Osteocyte (in vitro differentiated cells): ENCODE data around the gene ADAMTSL3. TPM values are rescaled to one million over a fixed set of nuclear protein-coding genes. Genes with fewer than 3 reads are reported as not detected.

Experiments used
- DNase-seq: peaks from one replicate; pipeline ENCODE4 v3.0.0; 2021; ENCODE audit warnings: mixed read lengths; ENCODE audit not compliant: unreplicated experiment; ENCODE audit errors: extremely low spot score
- H3K27ac Mint-ChIP-seq: one replicate; pipeline ENCODE4 v1.8.0; 2021; ENCODE audit warnings: mild to moderate bottlenecking, mixed read lengths; ENCODE audit not compliant: unreplicated experiment
- H3K27me3 Mint-ChIP-seq: one replicate; pipeline ENCODE4 v1.8.0; 2021; ENCODE audit warnings: mixed read lengths; ENCODE audit not compliant: unreplicated experiment
- H3K36me3 Mint-ChIP-seq: one replicate; pipeline ENCODE4 v1.8.0; 2021; ENCODE audit warnings: mixed read lengths; ENCODE audit not compliant: unreplicated experiment
- H3K4me1 Mint-ChIP-seq: one replicate; pipeline ENCODE4 v1.8.0; 2021; ENCODE audit warnings: mixed read lengths; ENCODE audit not compliant: unreplicated experiment
- H3K4me3 Mint-ChIP-seq: one replicate; pipeline ENCODE4 v1.8.0; 2021; ENCODE audit warnings: mild to moderate bottlenecking, moderate library complexity, mixed read lengths; ENCODE audit not compliant: unreplicated experiment
- H3K9me3 Mint-ChIP-seq: one replicate; pipeline ENCODE4 v1.8.0; 2021; ENCODE audit warnings: mixed read lengths; ENCODE audit not compliant: unreplicated experiment
- CTCF ChIP-seq: fragments of 200-600 bp; sonication (generic); IDR thresholded peaks from 2 replicates; pipeline ENCODE4 v1.5.0; 2021; ENCODE audit warnings: antibody characterized with exemption, mild to moderate bottlenecking, moderate library complexity
- total RNA-seq: library from RNA; stranded (reverse); gene quantifications from 2 replicates; pipeline ENCODE4 v1.2.1, GENCODE V29; 2021

Gene ADAMTSL3
- total RNA-seq, 1 donor from 2014 or later, result not detected

DNA sequence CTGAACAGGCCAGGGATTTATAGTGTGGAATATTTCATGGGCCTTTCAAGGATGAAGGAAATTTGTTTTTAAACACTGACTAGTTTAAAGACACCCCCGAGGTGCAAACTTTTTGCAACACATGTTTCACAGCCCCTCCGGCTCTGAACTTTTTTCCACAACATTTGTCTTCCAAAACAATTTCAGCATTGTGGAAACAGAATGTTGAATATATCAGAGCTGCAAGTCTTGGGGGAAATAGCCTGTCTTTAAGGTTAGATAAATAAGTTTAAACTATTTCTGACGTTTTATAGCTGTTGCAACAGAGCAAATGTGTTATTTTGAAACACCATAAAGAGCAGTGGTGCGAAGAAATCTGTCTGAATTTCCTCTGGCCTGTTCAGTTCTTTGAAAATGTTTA, 352.5 kb downstream of the ADAMTSL3 start:
- Mint-ChIP-seq H3K4me3 (no peak overlapping the region), H3K27me3 (no peaks in the 10 kb centered on the region), H3K9me3 (no peaks in the 10 kb centered on the region), H3K4me1 (no peaks in the 10 kb centered on the region), H3K27ac (no peak overlapping the region), H3K36me3 (no peaks in the 10 kb centered on the region)
- DNase-seq, result no peak
- no peak for TF ChIP-seq CTCF

DNA sequence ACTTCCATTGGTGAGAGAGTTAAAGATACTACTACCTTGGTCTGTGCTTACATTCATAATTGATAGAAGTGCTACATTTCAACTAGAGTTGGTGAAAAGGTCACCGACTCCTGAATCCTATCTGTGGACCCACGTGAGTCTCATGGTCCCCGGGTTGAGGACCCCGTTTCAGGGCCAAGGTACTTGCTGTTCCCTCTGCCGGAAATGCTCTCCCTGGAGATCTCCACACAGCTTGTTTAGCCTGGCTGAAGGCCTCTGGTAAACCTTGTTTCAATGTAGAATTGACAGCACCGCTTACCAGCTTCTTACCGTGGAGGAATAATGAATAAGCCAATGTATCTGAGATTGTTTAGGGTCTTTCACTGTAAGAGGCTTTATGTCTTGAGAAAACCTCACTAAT, 355.7 kb downstream of the ADAMTSL3 start:
- Mint-ChIP-seq H3K36me3 (no peaks in the 10 kb centered on the region), H3K27ac (no peak overlapping the region), H3K4me3 (no peak overlapping the region), H3K9me3 (peaks cover 5% of the 10 kb centered on the region), H3K27me3 (no peaks in the 10 kb centered on the region), H3K4me1 (no peaks in the 10 kb centered on the region)
- DNase-seq, result no peak
- TF ChIP-seq CTCF, result no peak

DNA sequence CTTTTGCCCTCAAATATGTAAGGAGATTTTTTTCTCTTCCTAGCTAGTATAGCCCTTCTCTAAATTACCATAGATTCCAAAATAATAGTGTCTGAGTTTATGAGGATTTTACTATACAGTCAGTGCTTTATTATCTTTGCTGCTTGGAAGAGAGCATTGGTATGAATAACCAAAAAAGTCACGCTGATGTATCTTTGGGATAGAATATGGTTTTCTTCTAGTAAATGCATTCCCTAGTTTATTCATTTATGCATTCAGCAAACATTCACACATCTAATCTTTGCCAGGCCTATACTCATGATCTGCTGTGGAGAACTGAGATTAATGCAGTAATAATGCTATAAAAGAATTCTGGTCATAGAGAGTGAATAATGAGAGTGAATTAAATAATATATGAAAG, 356.3 kb downstream of the ADAMTSL3 start:
- H3K36me3 Mint-ChIP-seq, result no peaks in the 10 kb centered on the region
- no peak overlapping the region for H3K27ac Mint-ChIP-seq
- H3K4me1 Mint-ChIP-seq, result no peaks in the 10 kb centered on the region
- no peak for TF ChIP-seq CTCF
- DNase-seq, result no peak
- H3K4me3 Mint-ChIP-seq, result no peak overlapping the region
- H3K27me3 Mint-ChIP-seq, result no peaks in the 10 kb centered on the region
- peaks cover 5% of the 10 kb centered on the region for H3K9me3 Mint-ChIP-seq

DNA sequence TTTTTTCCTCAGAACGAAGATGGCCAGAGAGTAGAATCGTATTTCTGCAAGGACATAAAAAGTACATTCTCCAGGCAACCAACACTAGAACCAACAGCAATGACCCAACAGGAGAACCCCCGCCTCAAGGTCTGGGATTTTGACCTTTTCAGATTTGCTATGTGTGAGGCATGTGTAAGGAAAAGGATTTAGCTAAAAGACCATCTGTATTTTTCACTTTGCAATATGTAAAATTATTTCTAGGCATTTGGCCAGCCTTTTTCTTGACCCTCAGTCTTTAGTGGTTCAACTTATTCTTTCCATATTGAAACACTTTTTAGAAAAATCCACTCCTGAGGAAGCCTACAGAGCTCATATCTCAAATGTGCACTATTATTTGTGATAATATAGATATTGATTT, 362.4 kb downstream of the ADAMTSL3 start:
- no peaks in the 10 kb centered on the region for H3K27me3 Mint-ChIP-seq
- no peak for DNase-seq
- H3K4me3 Mint-ChIP-seq, result no peak overlapping the region
- no peaks in the 10 kb centered on the region for H3K4me1 Mint-ChIP-seq
- H3K27ac Mint-ChIP-seq, result no peak overlapping the region
- H3K36me3 Mint-ChIP-seq, result no peaks in the 10 kb centered on the region
- TF ChIP-seq CTCF, result no peak
- H3K9me3 Mint-ChIP-seq, result peaks cover 5% of the 10 kb centered on the region

- no peak for TF ChIP-seq CTCF
- Mint-ChIP-seq H3K4me1 (no peaks in the 10 kb centered on the region), H3K27ac (no peak overlapping the region), H3K9me3 (peaks cover 9% of the 10 kb centered on the region), H3K36me3 (no peaks in the 10 kb centered on the region), H3K27me3 (no peaks in the 10 kb centered on the region), H3K4me3 (no peak overlapping the region)
- no peak for DNase-seq
Measured at GRCh38 chr15:84022516-84022915, 368.6 kb downstream of the ADAMTSL3 start.
